ENCODE data around the gene CD209. TPM values are rescaled to one million over a fixed set of nuclear protein-coding genes. Genes with fewer than 3 reads are reported as not detected.

Gene CD209
- total RNA-seq, 2 experiments from 2014 or later: not detected

DNA sequence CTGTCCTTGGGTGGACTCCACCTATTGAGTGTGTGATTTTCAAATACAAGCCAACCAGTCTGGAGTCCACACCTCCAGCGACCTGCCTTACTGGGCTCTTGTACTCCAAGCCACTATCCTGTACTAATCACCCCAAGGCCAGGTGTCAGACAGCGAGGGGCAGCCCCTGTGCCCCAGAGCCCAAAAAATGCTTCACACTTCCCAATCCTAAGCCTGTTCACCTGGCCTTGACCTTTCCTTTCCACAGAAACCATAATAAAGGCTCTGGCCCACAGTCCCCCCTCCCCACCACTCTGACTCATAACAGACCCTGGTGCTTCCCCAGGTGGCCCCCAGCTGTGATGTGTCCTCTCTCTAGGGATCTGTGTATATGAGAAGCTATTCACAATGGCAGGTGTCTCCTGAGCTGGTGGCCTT is 3.9 kb downstream of the CD209 start:
- no peak overlapping the region for H3K4me2 ChIP-seq (ENCODE audit: low read length)
- H3K9me3 ChIP-seq (ENCODE audit: low read length): no peaks in the 10 kb centered on the region
- no peaks in the 10 kb centered on the region for H3K9me2 ChIP-seq (ENCODE audit: insufficient read depth, low read length)
- ChIA-PET POLR2A (interaction anchor here (0.7 kb wide), 1 partner anchor 814 kb away, joined by 3 read pairs; no protein-coding TSS in a partner anchor), CTCF (ENCODE audit: unreplicated experiment) (no interaction called here)
- peaks cover 12% of the 10 kb centered on the region for H3K4me1 ChIP-seq (ENCODE audit: insufficient read depth, low read length, poor library complexity, severe bottlenecking)
- H3K79me2 ChIP-seq (ENCODE audit: insufficient read depth, low read depth, low read length): no peaks in the 10 kb centered on the region
- H3K36me3 ChIP-seq (ENCODE audit: insufficient read depth, low read length): no peaks in the 10 kb centered on the region
- intact Hi-C loops (cut with micrococcal nuclease; ENCODE audit: unreplicated experiment): no loop called here
- TF ChIP-seq EZH2phosphoT487 (IDR thresholded peaks at IDR 0.05; ENCODE audit: borderline replicate concordance, low read depth, low read length): no peak
- TF ChIP-seq, protein P1, sequence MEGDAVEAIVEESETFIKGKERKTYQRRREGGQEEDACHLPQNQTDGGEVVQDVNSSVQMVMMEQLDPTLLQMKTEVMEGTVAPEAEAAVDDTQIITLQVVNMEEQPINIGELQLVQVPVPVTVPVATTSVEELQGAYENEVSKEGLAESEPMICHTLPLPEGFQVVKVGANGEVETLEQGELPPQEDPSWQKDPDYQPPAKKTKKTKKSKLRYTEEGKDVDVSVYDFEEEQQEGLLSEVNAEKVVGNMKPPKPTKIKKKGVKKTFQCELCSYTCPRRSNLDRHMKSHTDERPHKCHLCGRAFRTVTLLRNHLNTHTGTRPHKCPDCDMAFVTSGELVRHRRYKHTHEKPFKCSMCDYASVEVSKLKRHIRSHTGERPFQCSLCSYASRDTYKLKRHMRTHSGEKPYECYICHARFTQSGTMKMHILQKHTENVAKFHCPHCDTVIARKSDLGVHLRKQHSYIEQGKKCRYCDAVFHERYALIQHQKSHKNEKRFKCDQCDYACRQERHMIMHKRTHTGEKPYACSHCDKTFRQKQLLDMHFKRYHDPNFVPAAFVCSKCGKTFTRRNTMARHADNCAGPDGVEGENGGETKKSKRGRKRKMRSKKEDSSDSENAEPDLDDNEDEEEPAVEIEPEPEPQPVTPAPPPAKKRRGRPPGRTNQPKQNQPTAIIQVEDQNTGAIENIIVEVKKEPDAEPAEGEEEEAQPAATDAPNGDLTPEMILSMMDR (conservative IDR thresholded peaks at IDR 0.05; ENCODE audit: low read length): no peak
- BruUV-seq (replicated peaks): no TSS peak
- no peaks in the 10 kb centered on the region for H4K20me1 ChIP-seq (ENCODE audit: insufficient read depth, low read length)
- H2AFZ ChIP-seq (ENCODE audit: low read length): no peak overlapping the region
- no peak overlapping the region for H3K4me3 ChIP-seq (ENCODE audit: low read depth, low read length, poor library complexity, severe bottlenecking)
- DNase-seq (ENCODE audit: low spot score): peak; percentile 48
- no peak overlapping the region for H3K27ac ChIP-seq (ENCODE audit: low read depth, low read length, poor library complexity, severe bottlenecking)

DNA sequence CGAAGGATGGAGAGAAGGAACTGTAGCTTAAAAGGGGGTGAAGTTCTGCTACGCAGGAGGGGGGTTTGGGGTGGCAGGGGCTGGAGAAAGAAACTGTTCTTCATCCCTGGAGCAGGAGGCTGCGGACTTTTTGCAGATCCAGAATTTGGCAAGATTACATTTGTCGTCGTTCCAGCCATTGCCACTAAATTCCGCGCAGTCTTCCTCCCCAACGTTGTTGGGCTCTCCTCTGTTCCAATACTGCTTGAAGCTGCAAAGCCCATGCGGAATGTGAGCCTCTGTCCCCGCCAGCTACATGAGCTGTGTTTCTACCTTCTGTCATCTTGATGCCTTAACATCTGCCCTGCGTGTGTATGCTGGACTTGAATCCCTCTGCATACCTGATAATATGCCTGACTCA is 4.3 kb downstream of the CD209 start:
- H3K27ac ChIP-seq (ENCODE audit: low read depth, low read length, poor library complexity, severe bottlenecking): no peak overlapping the region
- H2AFZ ChIP-seq (ENCODE audit: low read length): no peak overlapping the region
- POLR2A ChIA-PET: interaction anchor here (0.7 kb wide), 1 partner anchor 815 kb away, joined by 3 read pairs; no protein-coding TSS in a partner anchor
- CTCF ChIA-PET (ENCODE audit: unreplicated experiment): no interaction called here
- no peaks in the 10 kb centered on the region for H3K9me3 ChIP-seq (ENCODE audit: low read length)
- no peak for DNase-seq (ENCODE audit: low spot score)
- no peaks in the 10 kb centered on the region for H3K9me2 ChIP-seq (ENCODE audit: insufficient read depth, low read length)
- peaks cover 12% of the 10 kb centered on the region for H3K4me1 ChIP-seq (ENCODE audit: insufficient read depth, low read length, poor library complexity, severe bottlenecking)
- no peaks in the 10 kb centered on the region for H3K36me3 ChIP-seq (ENCODE audit: insufficient read depth, low read length)
- no peaks in the 10 kb centered on the region for H4K20me1 ChIP-seq (ENCODE audit: insufficient read depth, low read length)
- no peak for TF ChIP-seq EZH2phosphoT487 (IDR thresholded peaks at IDR 0.05; ENCODE audit: borderline replicate concordance, low read depth, low read length)
- BruUV-seq (replicated peaks): no TSS peak
- H3K4me3 ChIP-seq (ENCODE audit: low read depth, low read length, poor library complexity, severe bottlenecking): no peak overlapping the region
- H3K4me2 ChIP-seq (ENCODE audit: low read length): no peak overlapping the region
- intact Hi-C loops (cut with micrococcal nuclease; ENCODE audit: unreplicated experiment): no loop called here
- H3K79me2 ChIP-seq (ENCODE audit: insufficient read depth, low read depth, low read length): no peaks in the 10 kb centered on the region

DNA sequence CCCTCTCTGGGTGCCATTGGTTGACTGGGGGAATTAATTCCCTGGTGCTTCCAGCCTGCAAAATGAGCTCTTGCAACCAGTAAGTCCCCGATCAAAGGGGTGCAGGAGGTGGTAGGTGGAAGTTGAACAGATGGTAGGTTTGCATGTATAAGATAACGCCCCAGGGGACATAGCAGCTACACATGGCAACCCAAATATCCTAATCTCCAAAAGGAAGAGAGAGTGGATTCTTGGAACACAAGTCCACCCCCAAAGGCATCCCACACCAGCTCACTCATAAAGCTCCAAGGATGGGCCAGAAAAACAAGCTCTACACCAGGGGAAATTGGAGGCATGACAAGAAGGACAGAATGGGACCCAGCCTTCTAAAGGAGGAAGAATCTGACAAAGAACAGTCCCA is 4.8 kb downstream of the CD209 start:
- H2AFZ ChIP-seq (ENCODE audit: low read length): no peak overlapping the region
- BruUV-seq (replicated peaks): no TSS peak
- H3K36me3 ChIP-seq (ENCODE audit: insufficient read depth, low read length): no peaks in the 10 kb centered on the region
- H3K9me2 ChIP-seq (ENCODE audit: insufficient read depth, low read length): no peaks in the 10 kb centered on the region
- ChIA-PET POLR2A (interaction anchor here (0.6 kb wide), 1 partner anchor 25 kb away, joined by 3 read pairs; no protein-coding TSS in a partner anchor), CTCF (ENCODE audit: unreplicated experiment) (no interaction called here)
- no peak overlapping the region for H3K27ac ChIP-seq (ENCODE audit: low read depth, low read length, poor library complexity, severe bottlenecking)
- no peaks in the 10 kb centered on the region for H3K79me2 ChIP-seq (ENCODE audit: insufficient read depth, low read depth, low read length)
- intact Hi-C loops (cut with micrococcal nuclease; ENCODE audit: unreplicated experiment): no loop called here
- no peak for DNase-seq (ENCODE audit: low spot score)
- H3K9me3 ChIP-seq (ENCODE audit: low read length): no peaks in the 10 kb centered on the region
- no peak for TF ChIP-seq EZH2phosphoT487 (IDR thresholded peaks at IDR 0.05; ENCODE audit: borderline replicate concordance, low read depth, low read length)
- TF ChIP-seq, protein P1 (conservative IDR thresholded peaks at IDR 0.05; ENCODE audit: low read length): no peak
- H3K4me1 ChIP-seq (ENCODE audit: insufficient read depth, low read length, poor library complexity, severe bottlenecking): peaks cover 12% of the 10 kb centered on the region
- no peak overlapping the region for H3K4me3 ChIP-seq (ENCODE audit: low read depth, low read length, poor library complexity, severe bottlenecking)
- no peak overlapping the region for H3K4me2 ChIP-seq (ENCODE audit: low read length)
- no peaks in the 10 kb centered on the region for H4K20me1 ChIP-seq (ENCODE audit: insufficient read depth, low read length)
